Retina (tissue), 1 donor: Measurements from ENCODE around the gene UBE2QL1.
A peak's percentile ranks its signal among the peaks of the same experiment; 100 is the strongest.

Experiments
- DNase-seq: peaks from one replicate; pipeline ENCODE4 v3.0.0-alpha.2; 2016

Gene UBE2QL1

GRCh38 chr5:6480133-6481051 lies 31.7 kb downstream of the UBE2QL1 start:
- no peak for DNase-seq

- no peak for DNase-seq
Observed at GRCh38 chr5:6482735-6483134, 34.1 kb downstream of the UBE2QL1 start.

DNA sequence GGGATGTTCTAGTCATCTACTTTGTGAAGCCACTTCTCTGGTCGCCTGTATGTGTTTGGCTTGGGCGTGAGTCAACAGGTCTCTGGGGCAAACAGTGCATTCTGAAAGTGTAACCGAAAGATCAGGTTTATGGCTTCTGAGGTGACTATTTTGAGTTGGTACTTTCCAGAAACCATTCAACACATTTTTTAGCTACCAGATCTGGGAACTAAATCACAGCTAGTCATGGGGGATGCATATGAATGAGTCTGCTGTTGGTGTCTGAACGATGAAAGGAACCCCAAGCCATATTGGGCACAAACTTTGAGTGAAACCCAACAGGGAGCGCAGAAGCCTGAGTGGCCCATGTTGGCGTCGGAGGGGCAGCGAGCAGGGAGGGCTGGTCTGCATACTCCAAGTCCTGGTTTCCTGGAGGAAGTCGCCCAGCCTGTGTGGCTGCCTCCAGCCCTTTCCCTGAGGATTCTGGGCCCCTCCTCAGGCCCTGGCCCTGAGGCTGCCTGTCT lies 35.3 kb downstream of the UBE2QL1 start:
- no peak for DNase-seq

GRCh38 chr5:6484446-6484845 lies 35.8 kb downstream of the UBE2QL1 start:
- DNase-seq, result no peak

GRCh38 chr5:6484899-6485298 lies 36.2 kb downstream of the UBE2QL1 start:
- DNase-seq, result no peak

- DNase-seq, result no peak
Observed at GRCh38 chr5:6485441-6485840, 36.8 kb downstream of the UBE2QL1 start.

DNA sequence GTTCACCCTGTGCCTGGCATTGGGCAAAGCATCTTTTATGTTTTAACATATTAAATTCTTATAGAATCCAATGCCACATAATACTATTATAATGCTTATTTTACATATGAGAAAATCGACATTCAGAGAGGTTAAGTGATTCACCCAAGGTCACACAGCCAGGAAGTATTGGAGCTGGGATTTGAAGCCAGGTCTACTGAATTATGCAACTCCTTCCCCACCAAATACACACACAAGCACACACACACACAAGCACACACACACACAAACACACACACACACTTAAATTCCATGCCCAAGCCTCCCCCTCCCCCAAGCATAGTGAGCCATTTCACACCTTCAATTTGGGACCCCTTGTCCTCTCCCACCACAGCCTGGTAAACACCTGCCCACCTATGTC lies 37.4 kb downstream of the UBE2QL1 start:
- no peak for DNase-seq

DNA sequence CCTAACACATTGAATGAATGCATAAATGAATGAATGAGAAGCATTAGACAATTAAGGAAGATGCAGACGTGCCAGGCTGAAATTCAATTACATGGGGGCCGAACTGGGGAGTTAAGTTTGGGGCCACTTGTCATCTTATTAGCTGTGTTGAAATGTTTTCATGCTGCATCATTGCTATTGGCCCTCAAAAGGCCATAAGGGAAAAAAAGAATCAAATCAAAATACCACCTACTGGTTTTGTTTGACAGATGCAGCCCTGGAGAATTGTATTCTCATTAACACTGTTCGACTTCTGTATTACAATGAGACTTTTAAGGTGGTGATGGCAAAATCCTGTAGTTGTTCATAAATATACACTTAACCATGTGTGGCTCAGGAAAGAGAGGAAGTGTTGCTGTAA lies 38.4 kb downstream of the UBE2QL1 start:
- DNase-seq, result no peak

- no peak for DNase-seq
Observed at GRCh38 chr5:6488021-6488420, 39.4 kb downstream of the UBE2QL1 start.

DNA sequence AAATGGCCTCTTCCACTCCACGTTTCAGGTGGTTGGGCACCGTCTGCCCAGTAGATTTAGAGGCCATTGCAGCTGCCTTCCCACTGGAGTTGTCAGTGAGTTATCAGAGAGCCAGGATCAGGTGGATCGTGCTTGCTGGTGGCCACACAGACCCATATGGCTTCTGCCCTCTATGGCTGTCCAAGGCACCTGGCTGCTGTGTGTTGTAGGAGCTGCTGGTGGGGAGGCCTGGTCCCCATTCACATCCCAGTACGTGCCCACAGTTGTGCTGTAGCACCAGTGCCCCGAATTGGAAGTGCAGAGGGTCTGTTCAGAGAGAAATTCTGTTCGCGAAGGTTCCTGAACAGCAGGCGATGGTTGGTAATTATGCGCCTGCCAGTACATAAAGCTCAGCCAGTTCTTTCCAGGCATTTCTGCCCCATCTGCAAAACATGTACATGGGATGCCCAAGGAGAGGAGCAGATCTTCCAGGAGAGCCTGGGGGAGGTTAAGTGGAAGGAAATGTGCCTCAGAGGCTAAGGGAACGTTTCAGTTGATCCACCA lies 41.1 kb downstream of the UBE2QL1 start:
- DNase-seq, result no peak

GRCh38 chr5:6490246-6490645 lies 41.6 kb downstream of the UBE2QL1 start:
- DNase-seq, result no peak

GRCh38 chr5:6490693-6491092 lies 42.0 kb downstream of the UBE2QL1 start:
- DNase-seq, result peak; percentile 31

DNA sequence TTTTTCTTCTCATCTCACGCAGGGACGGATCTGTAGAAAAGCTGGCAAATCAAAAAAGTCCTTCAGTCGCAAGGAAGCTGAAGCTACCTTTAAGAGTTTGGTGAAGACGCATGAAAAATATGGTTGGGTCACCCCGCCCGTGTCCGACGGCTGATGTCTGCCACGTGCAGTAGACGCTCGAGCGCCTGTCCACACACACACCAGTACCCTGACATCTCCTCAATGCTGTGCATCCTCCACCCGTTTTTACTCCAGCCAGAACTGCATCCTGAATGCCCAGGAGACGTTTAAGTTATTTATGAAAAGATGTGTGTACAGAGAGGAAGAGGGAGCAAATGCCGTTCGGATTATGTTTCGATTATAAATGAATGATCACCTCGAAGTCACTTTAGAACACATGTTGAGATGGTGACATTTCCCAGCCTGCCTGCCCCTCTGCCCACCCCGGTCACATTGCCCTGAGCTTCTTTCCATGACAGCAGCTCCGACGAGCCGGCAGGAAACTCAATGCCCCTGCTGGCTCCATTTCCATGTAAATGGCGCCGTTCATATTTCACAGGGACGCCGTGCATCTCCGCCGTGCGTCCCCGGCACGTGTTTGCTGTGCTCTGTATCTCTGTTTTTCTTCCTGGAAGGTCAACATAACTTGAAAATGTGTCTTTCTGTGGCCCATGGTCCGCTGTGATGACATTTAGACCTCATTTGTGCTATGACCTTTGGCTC lies 42.7 kb downstream of the UBE2QL1 start:
- DNase-seq, result peak; percentile 56

DNA sequence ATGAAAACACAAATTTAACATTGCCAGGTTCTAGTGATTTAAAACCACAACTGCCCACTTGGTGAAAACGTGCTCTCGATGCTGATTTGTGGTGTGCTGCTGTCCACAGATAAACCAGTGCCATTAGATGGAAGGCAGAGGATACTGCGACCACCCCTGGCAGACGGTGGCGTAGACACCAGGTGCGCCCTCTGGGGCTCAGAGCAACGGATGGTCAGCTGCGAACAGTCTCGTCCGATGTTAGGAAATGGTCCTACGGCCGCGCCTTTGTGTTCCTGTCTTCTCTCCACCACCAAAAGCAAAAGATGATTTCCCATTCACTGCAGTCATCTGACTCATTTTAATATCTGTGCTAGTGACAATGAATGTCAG lies 43.2 kb downstream of the UBE2QL1 start:
- no peak for DNase-seq

GRCh38 chr5:6492934-6493333 lies 44.3 kb downstream of the UBE2QL1 start:
- no peak for DNase-seq

- no peak for DNase-seq
Observed at GRCh38 chr5:6493681-6494454, 45.2 kb downstream of the UBE2QL1 start.

GRCh38 chr5:6494939-6495338 lies 46.3 kb downstream of the UBE2QL1 start:
- no peak for DNase-seq

DNA sequence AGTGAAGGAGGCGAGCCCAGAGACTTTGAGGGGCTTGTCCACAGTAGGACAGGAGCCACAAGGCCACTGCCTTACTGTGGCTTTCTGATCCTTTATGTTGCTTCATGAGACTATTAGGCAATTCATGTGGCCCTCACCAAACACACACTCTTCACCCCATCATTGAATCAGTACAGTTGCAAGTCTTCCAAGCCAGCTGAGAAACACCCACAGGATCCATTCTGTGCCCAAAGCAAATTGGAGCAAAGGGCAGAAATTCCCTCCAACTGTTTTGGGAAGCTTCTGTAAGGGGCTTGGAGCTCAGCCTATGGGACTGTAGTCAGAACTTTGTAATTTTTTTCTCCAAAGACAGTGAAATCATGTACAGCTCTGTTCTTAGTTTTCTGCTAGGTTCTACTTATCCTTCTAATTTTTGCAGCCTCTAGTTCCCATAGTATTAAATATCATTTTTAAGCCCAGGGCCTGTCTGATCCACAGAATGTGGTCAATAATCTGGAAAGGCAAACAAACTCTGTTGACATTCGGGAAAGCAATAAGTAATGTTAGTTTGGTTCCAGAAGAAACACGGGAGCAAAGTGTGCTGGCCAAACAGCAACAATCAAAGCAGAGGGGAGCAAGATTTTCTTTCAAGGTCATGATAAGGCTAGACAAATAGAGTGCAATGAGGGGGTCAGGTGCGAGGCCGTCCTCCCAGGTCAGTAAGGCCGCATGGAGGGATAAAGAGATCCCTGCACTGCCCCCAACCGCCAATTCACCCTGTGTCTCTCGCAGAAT lies 47.0 kb downstream of the UBE2QL1 start:
- DNase-seq, result no peak

DNA sequence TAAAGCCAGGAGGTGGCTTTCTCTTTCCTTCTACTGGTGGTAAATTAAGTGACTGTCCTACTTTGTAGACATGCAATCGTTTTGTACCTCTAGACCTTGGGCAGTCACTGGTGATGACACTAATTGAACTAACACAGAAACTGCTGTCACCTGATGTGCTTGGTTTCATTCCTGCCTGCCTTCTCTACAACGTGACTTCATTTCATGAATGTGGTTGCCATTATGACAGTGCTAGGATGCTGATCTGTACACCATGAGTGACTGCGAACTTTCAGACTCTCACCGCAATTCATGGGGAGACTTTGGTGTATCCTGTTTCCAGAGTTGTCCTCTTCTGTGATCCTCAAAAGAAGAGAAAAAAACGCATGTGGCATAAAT lies 47.5 kb downstream of the UBE2QL1 start:
- DNase-seq, result no peak

DNA sequence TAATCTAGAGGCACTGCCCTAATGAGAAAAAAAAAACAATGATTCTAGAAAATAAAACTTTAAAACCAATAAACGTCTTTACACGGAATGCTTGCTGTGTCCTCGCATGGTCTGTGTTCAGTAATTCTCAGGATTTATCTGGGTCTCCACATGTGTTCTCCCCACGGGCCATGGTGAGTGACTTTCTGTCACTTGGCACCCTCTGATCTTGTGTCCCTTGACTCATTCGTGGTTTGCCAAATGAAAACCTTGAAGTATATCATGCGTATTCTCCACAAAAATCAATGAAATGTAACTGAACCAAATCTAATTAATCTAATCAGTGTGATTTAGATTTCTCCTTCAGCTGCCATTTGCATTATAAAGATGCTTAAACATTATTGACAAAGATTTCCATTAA lies 48.0 kb downstream of the UBE2QL1 start:
- DNase-seq, result no peak

DNA sequence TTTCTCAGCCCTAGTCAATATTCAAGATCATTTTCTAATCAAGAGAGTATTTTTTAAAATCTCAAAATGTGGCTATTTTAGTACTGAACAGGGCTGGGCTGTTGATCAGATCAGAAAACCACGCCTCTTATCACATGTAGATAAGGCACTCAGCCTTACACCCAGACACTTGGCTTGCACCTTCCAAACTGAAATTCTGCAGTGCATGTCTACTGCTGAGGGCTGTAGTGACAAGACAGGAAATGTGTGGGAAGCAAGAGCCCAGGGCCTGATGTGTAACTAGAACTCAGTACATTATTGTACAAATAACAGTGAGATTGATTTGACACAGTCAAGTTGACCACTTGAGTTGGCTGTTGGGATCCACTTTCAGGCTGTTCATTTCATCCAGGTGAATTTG lies 48.6 kb downstream of the UBE2QL1 start:
- DNase-seq, result no peak

DNA sequence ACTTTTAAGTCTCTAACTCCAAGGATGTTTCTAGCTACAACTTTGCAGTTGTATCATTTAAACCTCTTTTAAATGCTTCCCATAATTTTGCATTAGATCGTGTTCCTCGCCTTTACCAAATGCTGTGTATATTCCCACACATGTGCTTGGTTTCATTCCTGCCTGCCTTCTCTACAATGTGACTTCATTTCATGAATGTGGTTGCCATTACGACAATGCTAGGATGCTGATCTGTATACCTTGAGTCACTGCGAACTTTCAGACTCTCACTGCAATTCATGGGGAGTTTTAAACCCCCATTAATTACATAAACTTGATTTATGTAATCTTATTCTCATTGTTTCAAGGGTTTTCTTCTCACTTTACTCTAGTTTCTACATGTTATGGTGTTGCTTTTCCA lies 50.3 kb downstream of the UBE2QL1 start:
- DNase-seq, result no peak
